H9 (cell line): ENCODE data around the gene ALKAL2. TPM values are rescaled to one million over a fixed set of nuclear protein-coding genes. Genes with fewer than 3 reads are reported as not detected.

Source experiments
- DNase-seq: peaks from one replicate; pipeline ENCODE4 v3.0.0-alpha.2; 2017
- H2AFZ ChIP-seq: one replicate; pipeline ENCODE4 v1.6.1; 2013; ENCODE audit warnings: mild to moderate bottlenecking, low read length, control low read depth, moderate library complexity
- H2AK5ac ChIP-seq: 2 replicates; pipeline ENCODE4 v1.6.1; 2013; ENCODE audit warnings: low read length, control low read depth, mixed read lengths; ENCODE audit not compliant: insufficient read length
- H2BK120ac ChIP-seq: one replicate; pipeline ENCODE4 v1.6.1; 2013; ENCODE audit warnings: low read depth, mild to moderate bottlenecking, low read length, control low read depth, inconsistent platforms; ENCODE audit not compliant: poor library complexity, severe bottlenecking
- H2BK12ac ChIP-seq: 2 replicates; pipeline ENCODE4 v1.6.1; 2013; ENCODE audit warnings: low read length, control low read depth, mixed read lengths, low read depth; ENCODE audit not compliant: insufficient read length
- H2BK15ac ChIP-seq: 2 replicates; pipeline ENCODE4 v1.6.1; 2013; ENCODE audit warnings: low read depth, low read length, control low read depth
- H2BK20ac ChIP-seq: one replicate; pipeline ENCODE4 v1.6.1; 2013; ENCODE audit warnings: low read depth, mild to moderate bottlenecking, low read length, control low read depth, inconsistent platforms; ENCODE audit not compliant: poor library complexity, severe bottlenecking
- H2BK5ac ChIP-seq: 2 replicates; pipeline ENCODE4 v1.6.1; 2013; ENCODE audit warnings: low read length, control low read depth, mixed read lengths; ENCODE audit not compliant: insufficient read length
- H3K14ac ChIP-seq: 2 replicates; pipeline ENCODE4 v1.6.1; 2013; ENCODE audit warnings: low read length, control low read depth; ENCODE audit not compliant: insufficient read depth
- H3K18ac ChIP-seq: 2 replicates; pipeline ENCODE4 v1.6.1; 2013; ENCODE audit warnings: low read depth, mild to moderate bottlenecking, mixed read lengths, low read length, control low read depth; ENCODE audit not compliant: insufficient read length
- H3K23ac ChIP-seq: 2 replicates; pipeline ENCODE4 v1.6.1; 2013; ENCODE audit warnings: low read length, control low read depth, mixed read lengths, low read depth; ENCODE audit not compliant: insufficient read length
- H3K23me2 ChIP-seq: 2 replicates; pipeline ENCODE4 v1.6.1; 2013; ENCODE audit warnings: low read depth, mild to moderate bottlenecking, mixed read lengths, low read length, control low read depth; ENCODE audit not compliant: insufficient read length, poor library complexity, severe bottlenecking
- H3K27ac ChIP-seq: 2 replicates; pipeline ENCODE4 v1.5.1; 2013; ENCODE audit warnings: low read length, control low read depth, mixed read lengths, low read depth; ENCODE audit not compliant: insufficient read length
- H3K27me3 ChIP-seq: 2 replicates; pipeline ENCODE4 v1.6.1; 2013; ENCODE audit warnings: low read length, control low read depth, inconsistent platforms; ENCODE audit not compliant: insufficient read depth
- H3K4ac ChIP-seq: 2 replicates; pipeline ENCODE4 v1.6.1; 2013; ENCODE audit warnings: low read depth, mild to moderate bottlenecking, control low read depth, inconsistent platforms, low read length, moderate library complexity
- H3K4me1 ChIP-seq: 2 replicates; pipeline ENCODE4 v1.6.1; 2013; ENCODE audit warnings: low read length, control low read depth, inconsistent platforms; ENCODE audit not compliant: insufficient read depth
- H3K4me2 ChIP-seq: 2 replicates; pipeline ENCODE4 v1.6.1; 2013; ENCODE audit warnings: low read length, control low read depth, mixed read lengths; ENCODE audit not compliant: insufficient read length, insufficient read depth
- H3K56ac ChIP-seq: 2 replicates; pipeline ENCODE4 v1.6.1; 2013; ENCODE audit warnings: low read depth, mild to moderate bottlenecking, mixed read lengths, low read length, control low read depth; ENCODE audit not compliant: insufficient read length
- H3K79me1 ChIP-seq: 2 replicates; pipeline ENCODE4 v1.6.1; 2013; ENCODE audit warnings: low read depth, mild to moderate bottlenecking, moderate library complexity, low read length, control low read depth, inconsistent platforms; ENCODE audit not compliant: insufficient read depth, poor library complexity, severe bottlenecking
- H3K79me2 ChIP-seq: 2 replicates; pipeline ENCODE4 v1.6.1; 2013; ENCODE audit warnings: low read length, control low read depth, inconsistent platforms; ENCODE audit not compliant: insufficient read depth
- H3K9ac ChIP-seq: 2 replicates; pipeline ENCODE4 v1.6.1; 2013; ENCODE audit warnings: low read length, control low read depth, mixed read lengths; ENCODE audit not compliant: insufficient read length; ENCODE audit errors: extremely low read depth
- H3K9me3 ChIP-seq: one replicate; pipeline ENCODE4 v1.6.1; 2013; ENCODE audit warnings: low read depth, low read length, inconsistent platforms; ENCODE audit not compliant: control insufficient read depth
- H3T11ph ChIP-seq: one replicate; pipeline ENCODE4 v1.6.1; 2013; ENCODE audit warnings: mild to moderate bottlenecking, low read length, control low read depth, inconsistent platforms
- H4K20me1 ChIP-seq: one replicate; pipeline ENCODE4 v1.6.1; 2013; ENCODE audit not compliant: control insufficient read depth, insufficient read length, insufficient read depth
- H4K5ac ChIP-seq: 2 replicates; pipeline ENCODE4 v1.6.1; 2013; ENCODE audit warnings: low read depth, mild to moderate bottlenecking, mixed read lengths, low read length, control low read depth; ENCODE audit not compliant: insufficient read length
- H4K8ac ChIP-seq: replicated peaks from 2 replicates; pipeline ENCODE4 v1.6.1; 2013; ENCODE audit warnings: low read length, control low read depth, mixed read lengths, low read depth; ENCODE audit not compliant: insufficient read length
- H4K91ac ChIP-seq: 2 replicates; pipeline ENCODE4 v1.6.1; 2013; ENCODE audit warnings: low read depth, mild to moderate bottlenecking, moderate library complexity, mixed read lengths, low read length, control low read depth; ENCODE audit not compliant: insufficient read length
- H3K27ac Mint-ChIP-seq, 3 experiments: 2 replicates in 2 of 3; 3 replicates in 1 of 3; pipeline ENCODE4 v1.8.0; 2020 to 2021; ENCODE audit warnings: mixed read lengths in 3 of 3, mild to moderate bottlenecking in 1 of 3, moderate library complexity in 1 of 3
- H3K27me3 Mint-ChIP-seq: 2 replicates; pipeline ENCODE4 v1.8.0; 2021; ENCODE audit warnings: low read depth, mild to moderate bottlenecking, moderate library complexity, mixed read lengths
- H3K36me3 Mint-ChIP-seq, 3 experiments: 2 replicates in 2 of 3; 3 replicates in 1 of 3; pipeline ENCODE4 v1.8.0; 2020 to 2021; ENCODE audit warnings: low read depth in 3 of 3, mixed read lengths in 3 of 3; ENCODE audit not compliant: insufficient read depth in 1 of 3
- H3K4me1 Mint-ChIP-seq, 2 experiments: 2 replicates each; pipeline ENCODE4 v1.8.0; 2020; ENCODE audit warnings: mixed read lengths in 2 of 2
- H3K4me3 Mint-ChIP-seq, 2 experiments: 2 replicates in 1 of 2; 3 replicates in 1 of 2; pipeline ENCODE4 v1.8.0; 2020 to 2021; ENCODE audit warnings: mild to moderate bottlenecking in 2 of 2, mixed read lengths in 2 of 2, moderate library complexity in 1 of 2
- H3K9me3 Mint-ChIP-seq, 2 experiments: 2 replicates in 1 of 2; 3 replicates in 1 of 2; pipeline ENCODE4 v1.8.0; 2020; ENCODE audit warnings: mild to moderate bottlenecking in 2 of 2, mixed read lengths in 2 of 2, moderate library complexity in 1 of 2
- CTCF ChIP-seq: fragments of 200-600 bp; sonication (generic); conservative IDR thresholded peaks from 3 replicates; pipeline ENCODE4 v1.8.0; 2021; ENCODE audit warnings: antibody characterized with exemption, mild to moderate bottlenecking
- WGBS: extraction: QIAGEN DNeasy Blood & Tissue Kit; methylation state at CpG from one replicate; pipeline ENCODE4 v1.1.7; 2013; ENCODE audit warnings: missing lambda C conversion rate, low lambda C conversion rate, mixed read lengths; ENCODE audit not compliant: insufficient read length; ENCODE audit errors: extremely low coverage; 5-methylcytosine and 5-hydroxymethylcytosine counted together
- total RNA-seq: library from RNA; stranded (reverse); gene quantifications from 2 replicates; pipeline ENCODE4 v1.2.1, GENCODE V29; 2021

Gene ALKAL2
- total RNA-seq, 1 experiment from 2014 or later: 0.48 TPM

DNA sequence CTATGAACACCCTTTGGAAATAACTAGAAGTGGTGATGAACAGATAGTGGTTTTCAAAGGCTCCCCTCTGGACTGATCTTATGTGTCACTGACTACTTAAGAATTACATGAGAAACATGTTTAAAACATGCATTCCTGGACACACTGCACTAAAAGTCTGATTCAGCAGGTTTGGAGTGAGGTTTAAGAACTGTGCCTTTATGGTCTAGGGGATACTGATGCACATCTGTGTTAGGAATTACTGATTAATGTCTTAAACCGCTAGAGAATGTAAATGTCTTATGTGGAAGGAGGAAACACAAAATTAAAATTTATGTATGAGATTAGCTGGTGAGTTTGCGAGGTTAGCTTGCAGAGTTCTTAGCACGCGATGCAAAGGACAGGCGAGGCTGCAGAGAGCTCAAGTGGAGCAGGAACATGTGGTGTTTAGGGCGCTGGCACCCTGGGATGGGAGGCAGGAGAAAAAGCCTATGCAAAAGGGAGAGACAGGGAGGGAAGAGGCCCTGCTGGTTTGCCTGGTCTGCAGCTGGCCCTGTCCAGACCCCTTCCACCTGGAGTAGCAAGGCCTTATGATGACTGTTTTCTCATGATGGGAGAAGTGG lies 35.8 kb downstream of the ALKAL2 start:
- Histone ChIP-seq H3T11ph (no peak overlapping the region), H3K27me3 (no peaks in the 10 kb centered on the region), H2AK5ac (no peak overlapping the region), H3K23ac (no peak overlapping the region), H3K27ac (no peak overlapping the region), H3K14ac (no peak overlapping the region), H2BK12ac (no peak overlapping the region), H2BK5ac (no peak overlapping the region), H3K4me2 (no peak overlapping the region), H3K79me1 (no peaks in the 10 kb centered on the region), H3K9ac (no peak overlapping the region), H4K20me1 (no peaks in the 10 kb centered on the region), H3K9me3 (no peaks in the 10 kb centered on the region), H3K79me2 (no peaks in the 10 kb centered on the region), H4K8ac (no peak overlapping the region), H2BK120ac (no peak overlapping the region), H2AFZ (no peak overlapping the region), H2BK15ac (no peak overlapping the region), H4K91ac (no peak overlapping the region), H3K18ac (no peak overlapping the region), H2BK20ac (no peak overlapping the region), H3K4me1 (no peaks in the 10 kb centered on the region), H3K23me2 (no peaks in the 10 kb centered on the region), H3K4ac (no peak overlapping the region), H4K5ac (no peak overlapping the region), H3K56ac (no peak overlapping the region)
- no CpG with 5 or more reads among the region's 6 CpGs for whole genome bisulfite sequencing
- H3K4me3 Mint-ChIP-seq: no peak overlapping the region
- H3K36me3 Mint-ChIP-seq: peaks cover 0 to 16% (median 2%) of the 10 kb centered on the region in 3 experiments; a peak in 5 of 7 replicates
- H3K27me3 Mint-ChIP-seq: no peaks in the 10 kb centered on the region
- H3K27ac Mint-ChIP-seq: no peak overlapping the region
- TF ChIP-seq CTCF: no peak
- H3K9me3 Mint-ChIP-seq: peaks cover 1 to 6% of the 10 kb centered on the region in 2 experiments; a peak in 1 of 5 replicates
- no peak for DNase-seq
- peaks cover 6 to 9% of the 10 kb centered on the region in 2 experiments; a peak in 3 of 4 replicates for H3K4me1 Mint-ChIP-seq
